ENCODE results near the gene RAPGEF4. TPM values are rescaled to one million over a fixed set of nuclear protein-coding genes. Genes with fewer than 3 reads are reported as not detected.

The RAPGEF4 gene
- total and polyA plus RNA-seq, 4 donors, result 6.4 to 33.5 (median 8.6) TPM

DNA sequence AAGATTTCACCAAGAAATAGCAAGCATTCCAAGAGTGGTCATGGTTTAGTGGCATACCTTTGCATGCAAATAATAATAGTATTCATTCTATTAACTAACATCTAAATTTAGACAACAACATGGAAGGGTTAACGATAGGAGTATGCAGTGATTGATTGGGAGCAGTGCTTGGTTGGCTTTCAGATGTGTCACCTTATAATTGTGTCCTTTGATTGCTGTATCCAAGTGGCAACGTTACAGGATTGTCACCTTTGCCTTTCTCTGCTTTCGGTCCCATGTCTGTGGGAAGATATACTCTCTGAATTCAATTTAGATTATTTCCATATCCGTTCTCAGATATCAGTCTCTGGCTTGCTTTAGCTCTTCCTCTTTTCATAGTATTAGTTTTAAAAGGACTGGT lies 187.2 kb downstream of the RAPGEF4 start:
- ATAC-seq (ENCODE audit: insufficient read depth, low FRiP score) (no peak), DNase-seq (no peak)
- H3K9ac ChIP-seq (ENCODE audit: insufficient read depth in 1 of 2, low read length in 2 of 2), result no peak overlapping the region
- WGBS, 2 donors, result 73 to 82% methylated on average over 4 of the region's 4 CpGs
- peaks cover 0 to 6% (median 3%) of the 10 kb centered on the region in 5 donors for H3K4me1 ChIP-seq (ENCODE audit: control insufficient read depth in 5 of 5, insufficient read depth in 5 of 5, low read length in 5 of 5)
- TF ChIP-seq, protein P1, sequence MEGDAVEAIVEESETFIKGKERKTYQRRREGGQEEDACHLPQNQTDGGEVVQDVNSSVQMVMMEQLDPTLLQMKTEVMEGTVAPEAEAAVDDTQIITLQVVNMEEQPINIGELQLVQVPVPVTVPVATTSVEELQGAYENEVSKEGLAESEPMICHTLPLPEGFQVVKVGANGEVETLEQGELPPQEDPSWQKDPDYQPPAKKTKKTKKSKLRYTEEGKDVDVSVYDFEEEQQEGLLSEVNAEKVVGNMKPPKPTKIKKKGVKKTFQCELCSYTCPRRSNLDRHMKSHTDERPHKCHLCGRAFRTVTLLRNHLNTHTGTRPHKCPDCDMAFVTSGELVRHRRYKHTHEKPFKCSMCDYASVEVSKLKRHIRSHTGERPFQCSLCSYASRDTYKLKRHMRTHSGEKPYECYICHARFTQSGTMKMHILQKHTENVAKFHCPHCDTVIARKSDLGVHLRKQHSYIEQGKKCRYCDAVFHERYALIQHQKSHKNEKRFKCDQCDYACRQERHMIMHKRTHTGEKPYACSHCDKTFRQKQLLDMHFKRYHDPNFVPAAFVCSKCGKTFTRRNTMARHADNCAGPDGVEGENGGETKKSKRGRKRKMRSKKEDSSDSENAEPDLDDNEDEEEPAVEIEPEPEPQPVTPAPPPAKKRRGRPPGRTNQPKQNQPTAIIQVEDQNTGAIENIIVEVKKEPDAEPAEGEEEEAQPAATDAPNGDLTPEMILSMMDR (IDR thresholded peaks at IDR 0.05; ENCODE audit: control extremely low read depth, extremely low read depth), result no peak
- H3K4me3 ChIP-seq, result no peak overlapping the region
- no peak overlapping the region for H3K27ac ChIP-seq (ENCODE audit: low read depth in 1 of 2, low read length in 1 of 2)
- peaks cover 0 to 5% (median 0%) of the 10 kb centered on the region in 3 donors for H3K27me3 ChIP-seq (ENCODE audit: control insufficient read depth in 3 of 3, insufficient read depth in 3 of 3, low read length in 2 of 3)
- H3K36me3 ChIP-seq (ENCODE audit: control insufficient read depth in 4 of 4, insufficient read depth in 4 of 4, low read length in 4 of 4), result no peaks in the 10 kb centered on the region
- peaks cover 0 to 2% (median 0%) of the 10 kb centered on the region in 4 donors for H3K9me3 ChIP-seq (ENCODE audit: control insufficient read depth in 4 of 4, insufficient read depth in 3 of 4, low read length in 3 of 4)

DNA sequence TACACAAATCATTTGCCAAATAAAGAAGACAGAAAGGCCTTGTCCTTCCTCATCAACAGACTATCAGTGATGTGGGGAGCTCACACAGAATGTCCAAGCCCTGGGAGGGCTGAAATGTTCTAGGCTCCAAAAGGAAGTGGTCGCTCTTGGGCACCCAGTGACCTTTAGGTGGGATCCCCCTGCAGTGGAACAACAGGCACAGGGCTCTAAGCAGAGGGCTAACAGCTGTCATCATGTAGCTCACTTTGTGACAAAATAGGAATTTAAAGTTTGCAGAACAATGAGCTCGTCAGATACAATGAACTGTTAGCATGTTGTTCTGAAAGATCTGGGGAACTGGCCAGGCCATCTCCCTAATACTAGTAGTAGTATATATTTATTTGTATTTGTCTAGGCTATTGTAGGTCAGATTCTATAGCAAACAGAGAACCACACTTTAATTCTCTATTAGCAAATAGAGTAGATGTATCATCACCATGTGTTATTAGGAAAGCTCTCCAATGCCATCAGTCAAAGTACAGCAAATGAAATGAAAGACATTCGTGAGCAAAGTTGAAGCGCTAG lies 188.5 kb downstream of the RAPGEF4 start:
- TF ChIP-seq, protein P1 (IDR thresholded peaks at IDR 0.05; ENCODE audit: control extremely low read depth, extremely low read depth), result no peak
- H3K4me1 ChIP-seq (ENCODE audit: control insufficient read depth in 5 of 5, insufficient read depth in 5 of 5, low read length in 5 of 5), result peaks cover 2 to 19% (median 4%) of the 10 kb centered on the region in 5 donors
- H3K4me3 ChIP-seq, result no peak overlapping the region
- peaks cover 0 to 2% (median 0%) of the 10 kb centered on the region in 3 donors for H3K27me3 ChIP-seq (ENCODE audit: control insufficient read depth in 3 of 3, insufficient read depth in 3 of 3, low read length in 2 of 3)
- no peak overlapping the region for H3K27ac ChIP-seq (ENCODE audit: low read depth in 1 of 2, low read length in 1 of 2)
- H3K9ac ChIP-seq (ENCODE audit: insufficient read depth in 1 of 2, low read length in 2 of 2), result no peak overlapping the region
- no peaks in the 10 kb centered on the region for H3K36me3 ChIP-seq (ENCODE audit: control insufficient read depth in 4 of 4, insufficient read depth in 4 of 4, low read length in 4 of 4)
- 84 to 94% methylated on average over 4 of the region's 4 CpGs for WGBS, 2 donors
- peaks cover 0 to 2% (median 0%) of the 10 kb centered on the region in 4 donors for H3K9me3 ChIP-seq (ENCODE audit: control insufficient read depth in 4 of 4, insufficient read depth in 3 of 4, low read length in 3 of 4)
- DNase-seq, result peak; percentile 52 to 66 (median 54)
- ATAC-seq (ENCODE audit: insufficient read depth, low FRiP score), result no peak

DNA sequence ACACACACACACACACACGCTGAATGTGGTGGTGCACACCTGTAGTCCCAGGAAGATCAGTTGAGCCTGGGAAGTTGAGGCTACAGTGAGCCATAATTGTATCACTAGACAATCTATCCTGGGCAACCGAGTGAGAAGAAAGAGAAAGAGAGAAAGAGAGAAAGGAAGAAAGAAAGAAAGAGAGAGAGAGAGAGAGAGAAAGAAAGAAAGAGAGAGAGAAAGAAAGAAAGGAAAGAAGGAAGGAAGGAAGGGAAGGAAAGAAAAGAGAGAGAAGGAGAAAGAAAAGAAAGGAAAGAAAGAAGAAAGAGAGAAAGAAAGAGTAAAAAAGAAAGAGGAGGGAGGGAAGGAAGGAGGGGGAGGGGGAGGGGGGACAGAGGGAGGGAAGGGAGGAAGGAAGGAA lies 190.0 kb downstream of the RAPGEF4 start:
- Histone ChIP-seq H3K9ac (ENCODE audit: insufficient read depth in 1 of 2, low read length in 2 of 2) (no peak overlapping the region), H3K27me3 (ENCODE audit: control insufficient read depth in 3 of 3, insufficient read depth in 3 of 3, low read length in 2 of 3) (peaks cover 0 to 6% (median 5%) of the 10 kb centered on the region in 3 donors), H3K36me3 (ENCODE audit: control insufficient read depth in 4 of 4, insufficient read depth in 4 of 4, low read length in 4 of 4) (no peaks in the 10 kb centered on the region), H3K9me3 (ENCODE audit: control insufficient read depth in 4 of 4, insufficient read depth in 3 of 4, low read length in 3 of 4) (peaks cover 0 to 2% (median 0%) of the 10 kb centered on the region in 4 donors), H3K27ac (ENCODE audit: low read depth in 1 of 2, low read length in 1 of 2) (no peak overlapping the region), H3K4me3 (no peak overlapping the region), H3K4me1 (ENCODE audit: control insufficient read depth in 5 of 5, insufficient read depth in 5 of 5, low read length in 5 of 5) (peaks cover 2 to 19% (median 6%) of the 10 kb centered on the region in 5 donors)
- no peak for ATAC-seq (ENCODE audit: insufficient read depth, low FRiP score)
- DNase-seq, result no peak
- 96 to 98% methylated on average over 2 of the region's 2 CpGs for WGBS, 2 donors
- TF ChIP-seq, protein P1 (IDR thresholded peaks at IDR 0.05; ENCODE audit: control extremely low read depth, extremely low read depth), result no peak
